Heart left ventricle (tissue), 13 donors: ENCODE measurements around the gene SLC25A18.

Experiments
- CTCF ChIP-seq, 12 donors: fragments of 200-600 bp; sonication (generic) in 4 of 12; IDR thresholded peaks; one replicate each; pipeline versions ENCODE4 v1.5.0 to v1.8.0; 2018 to 2022; ENCODE audit warnings: antibody characterized with exemption in 12 of 12, mild to moderate bottlenecking in 5 of 12
- POLR2A ChIP-seq, 2 donors: fragments of 450-650 bp; IDR thresholded peaks; one replicate each; pipeline ENCODE4 v1.6.1; 2017; ENCODE audit warnings: antibody characterized with exemption in 2 of 2, mild to moderate bottlenecking in 2 of 2, moderate library complexity in 2 of 2
- donor health status: ischemic (EF 13 %, LVEDD 7.1; RV severe dilation, severe dysfunction).
- donor health status: DM: no; HTN: yes; CAD: no.
- donor health status: DM: no; HTN: no; CAD: no.
- donor health status: ischemic (EF 25% LVEDD 6.9; RV normal size, moderate dysfunction).
- donor health status: ischemic (EF 25% LVEDD 5.7; RV mildly dilated, moderate dysfunction).
- donor health status: ischemic (EF 35%, LVEDD 5.7; RV mildly dilated, moderate dysfunction).
- donor health status: nonischemic (EF 11% LVEDD 7.7; RV severe dilation, severe dysfunction).
- donor health status: DM: yes; HTN: yes; CAD: no.
- donor health status: PGD.
- donor health status: ischemic (EF 29% LVEDD 5.4; RV normal size, mild dysfunction).
- donor health status: nonischemic (EF 23%, LVEDD 6.1; RV moderate dilation, normal function).

- TF ChIP-seq POLR2A (IDR thresholded peaks at IDR 0.05) (peak in 1 of 2 donors; percentile 49), CTCF (IDR thresholded peaks at IDR 0.05) (peak in 4 of 12 donors; percentile 10 to 18 (median 15))
These were observed at the start of gene SLC25A18 for GRCh38 chr22:17562906-17563870.
